Skin epidermis (tissue), 12 donors: Measurements from ENCODE around the gene NOS2.
"Not testable (repeated sequence)": the region's sequence is repeated elsewhere in the genome, so short reads cannot be mapped to it uniquely, and the experiment has no call there.

ENCODE experiments used
- H3K27ac ChIP-seq, 21 experiments: fragments of 200-600 bp; sonication (generic) in 11 of 21; one replicate each; pipeline ENCODE4 v1.5.0; 2020; ENCODE audit warnings: mild to moderate bottlenecking in 3 of 21, inconsistent platforms in 2 of 21, moderate library complexity in 2 of 21
- H3K4me3 ChIP-seq, 7 experiments: fragments of 200-600 bp; sonication (generic) in 2 of 7; one replicate each; pipeline ENCODE4 v1.5.0; 2020; ENCODE audit warnings: inconsistent platforms in 2 of 7, mild to moderate bottlenecking in 2 of 7, moderate library complexity in 1 of 7

Gene NOS2

GRCh38 chr17:27793168-27793905 lies 7.0 kb downstream of the NOS2 start:
- Histone ChIP-seq H3K4me3 (peak overlapping the region in 5 of 7 experiments; percentile 3 to 24 (median 12)), H3K27ac (no peak overlapping the region)

- no peak overlapping the region for H3K27ac ChIP-seq
- H3K4me3 ChIP-seq: no peak overlapping the region
These were observed 8.2 kb downstream of the NOS2 start for GRCh38 chr17:27792095-27792494.

DNA sequence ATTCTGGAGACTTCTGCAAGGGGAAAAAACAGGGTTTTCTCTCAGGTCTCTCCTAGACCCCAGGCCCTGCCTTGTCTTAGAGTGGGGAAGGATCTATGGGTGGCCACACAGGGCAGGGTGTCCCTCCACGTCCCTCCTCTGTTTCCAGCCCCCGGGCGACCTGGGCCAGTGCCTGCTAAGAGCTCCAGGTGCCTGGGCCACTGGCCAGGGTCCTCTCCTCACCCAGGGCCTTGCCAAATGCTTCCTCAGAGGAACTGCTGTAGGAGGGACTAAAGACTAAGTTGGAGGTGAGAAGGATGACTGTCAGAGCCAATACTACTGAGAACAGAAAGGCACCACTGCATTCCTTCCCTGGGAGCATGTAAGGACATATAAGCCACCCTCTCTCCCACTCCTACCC lies 11.4 kb downstream of the NOS2 start:
- H3K27ac ChIP-seq: no peak overlapping the region
- no peak overlapping the region for H3K4me3 ChIP-seq

GRCh38 chr17:27783440-27784350 lies 16.6 kb downstream of the NOS2 start:
- H3K27ac ChIP-seq: no peak overlapping the region
- H3K4me3 ChIP-seq: no peak overlapping the region

DNA sequence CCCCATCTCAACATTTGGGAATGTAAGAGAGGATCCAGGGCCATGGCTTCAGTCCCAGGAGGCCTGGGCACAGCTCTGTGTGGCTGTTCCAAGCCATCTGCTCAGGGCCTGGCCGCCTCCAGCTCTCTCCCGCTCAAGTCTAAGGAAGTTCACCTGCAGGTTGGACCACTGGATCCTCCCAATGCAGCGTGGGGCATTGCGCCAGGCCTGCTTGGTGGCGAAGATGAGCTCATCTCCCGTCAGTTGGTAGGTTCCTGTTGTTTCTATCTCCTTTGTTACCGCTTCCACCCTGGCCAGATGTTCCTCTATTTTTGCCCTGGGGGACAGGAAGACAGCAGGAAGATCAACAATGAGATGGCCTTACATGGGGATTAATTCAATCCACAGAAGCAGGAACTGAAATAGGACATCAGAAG lies 17.5 kb downstream of the NOS2 start:
- no peak overlapping the region for H3K27ac ChIP-seq
- H3K4me3 ChIP-seq: no peak overlapping the region

GRCh38 chr17:27780828-27781404 lies 19.4 kb downstream of the NOS2 start:
- Histone ChIP-seq H3K27ac (no peak overlapping the region), H3K4me3 (no peak overlapping the region)

GRCh38 chr17:27780092-27780827 lies 20.1 kb downstream of the NOS2 start:
- no peak overlapping the region for H3K27ac ChIP-seq
- H3K4me3 ChIP-seq: no peak overlapping the region

DNA sequence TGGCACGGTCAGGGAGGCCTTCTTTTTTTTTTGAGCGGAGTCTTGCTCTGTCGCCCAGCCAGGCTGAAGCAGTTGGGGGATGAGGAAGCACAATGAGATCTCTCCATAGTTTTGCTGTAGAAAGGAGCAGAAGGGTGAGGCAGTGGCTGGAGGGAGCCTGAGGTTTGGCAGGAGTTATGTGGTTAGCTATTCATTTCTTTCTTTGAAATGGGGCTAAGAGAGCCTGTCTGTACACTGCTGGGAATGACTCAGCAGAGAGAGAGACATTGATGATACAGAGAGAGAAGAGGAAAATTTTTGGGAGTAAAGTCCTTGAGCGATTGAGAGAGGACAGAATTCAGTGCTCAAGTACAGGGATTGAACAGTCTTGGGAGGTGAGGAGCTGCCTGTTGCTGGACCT lies 22.1 kb downstream of the NOS2 start:
- Histone ChIP-seq H3K27ac (peak overlapping the region in 1 of 21 experiments; percentile 38), H3K4me3 (no peak overlapping the region)

- Histone ChIP-seq H3K27ac (no peak overlapping the region), H3K4me3 (no peak overlapping the region)
These were observed 23.3 kb downstream of the NOS2 start for GRCh38 chr17:27776882-27777624.

DNA sequence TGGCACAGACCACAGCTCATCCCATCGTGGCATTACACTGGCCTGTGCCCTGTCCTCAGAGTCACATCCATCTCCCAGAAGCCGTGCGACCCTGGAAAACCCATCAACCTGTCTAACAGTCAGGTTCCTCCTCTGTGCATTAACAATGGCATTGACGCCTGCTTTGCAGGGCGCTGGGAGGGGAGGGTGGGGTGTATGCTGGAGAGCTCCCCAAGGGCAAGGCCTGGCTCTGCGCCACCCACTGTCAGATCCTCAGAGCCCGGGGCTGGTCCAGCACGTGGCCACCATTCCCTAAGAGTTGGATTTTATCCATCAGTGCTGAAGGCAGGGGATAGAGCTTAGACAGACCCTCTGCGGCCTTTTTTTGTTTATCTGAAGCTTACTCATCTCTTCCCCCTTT lies 28.7 kb downstream of the NOS2 start:
- no peak overlapping the region for H3K27ac ChIP-seq
- H3K4me3 ChIP-seq: no peak overlapping the region

DNA sequence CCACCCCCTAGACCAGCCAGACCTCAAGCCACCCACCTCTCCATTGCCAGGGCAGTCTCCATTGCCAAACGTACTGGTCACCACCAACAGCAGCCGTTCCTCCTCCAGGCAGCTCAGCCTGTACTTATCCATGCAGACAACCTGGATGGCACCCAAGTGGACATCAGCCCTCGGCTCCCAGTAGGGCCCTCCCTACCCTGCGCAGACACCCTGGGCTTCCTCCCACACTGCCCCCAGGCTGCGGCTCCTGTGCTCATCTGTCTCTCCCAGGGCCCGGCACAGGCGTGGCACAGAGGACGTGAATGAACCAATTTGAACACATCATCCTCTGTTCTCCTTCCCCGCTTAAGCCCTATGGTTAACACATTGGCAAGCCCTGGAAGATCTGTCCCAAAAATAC lies 29.5 kb downstream of the NOS2 start:
- Histone ChIP-seq H3K4me3 (no peak overlapping the region), H3K27ac (no peak overlapping the region)

DNA sequence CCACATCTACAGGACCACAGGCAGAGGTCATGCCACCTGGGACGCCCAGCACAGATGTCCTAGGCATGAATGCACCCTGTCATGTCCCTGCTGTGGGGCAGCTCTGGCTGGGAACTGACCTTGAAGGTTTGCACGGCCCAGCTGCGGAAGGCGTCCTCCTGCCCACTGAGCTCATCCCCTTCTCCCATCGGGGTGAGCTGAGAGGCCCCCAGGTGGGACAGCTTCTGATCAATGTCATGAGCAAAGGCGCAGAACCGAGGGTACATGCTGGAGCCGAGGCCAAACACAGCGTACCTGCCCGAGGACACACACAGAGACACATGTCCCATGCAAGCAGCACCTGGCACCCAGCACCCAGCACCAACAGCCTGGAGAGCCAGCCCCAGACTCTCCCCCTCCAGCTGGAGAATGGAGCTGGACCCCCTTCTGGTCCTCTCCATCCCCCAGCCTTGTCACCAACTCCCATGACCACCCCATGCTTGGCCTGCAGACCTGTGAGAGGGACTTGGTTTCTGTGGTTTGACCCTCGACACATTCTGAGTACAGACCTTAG lies 31.4 kb downstream of the NOS2 start:
- no peak overlapping the region for H3K27ac ChIP-seq
- H3K4me3 ChIP-seq: no peak overlapping the region

DNA sequence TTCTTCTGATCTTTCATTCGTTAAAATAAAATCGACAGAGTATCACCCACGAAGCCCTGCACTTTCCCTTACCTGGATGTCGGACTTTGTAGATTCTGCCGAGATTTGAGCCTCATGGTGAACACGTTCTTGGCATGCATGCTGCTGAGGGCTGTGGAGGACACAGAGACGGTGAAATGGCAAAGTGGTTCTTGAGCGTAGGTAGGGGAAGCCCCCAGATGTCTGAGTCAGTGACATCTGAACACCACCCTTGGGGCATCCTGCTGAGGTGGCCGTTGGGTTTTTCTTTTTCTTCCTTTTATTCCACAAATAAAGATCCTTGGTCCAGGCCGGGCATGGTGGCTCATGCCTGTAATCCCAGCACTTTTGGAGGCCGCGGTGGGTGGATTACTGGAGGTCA lies 33.9 kb downstream of the NOS2 start:
- Histone ChIP-seq H3K27ac (no peak overlapping the region), H3K4me3 (no peak overlapping the region)

DNA sequence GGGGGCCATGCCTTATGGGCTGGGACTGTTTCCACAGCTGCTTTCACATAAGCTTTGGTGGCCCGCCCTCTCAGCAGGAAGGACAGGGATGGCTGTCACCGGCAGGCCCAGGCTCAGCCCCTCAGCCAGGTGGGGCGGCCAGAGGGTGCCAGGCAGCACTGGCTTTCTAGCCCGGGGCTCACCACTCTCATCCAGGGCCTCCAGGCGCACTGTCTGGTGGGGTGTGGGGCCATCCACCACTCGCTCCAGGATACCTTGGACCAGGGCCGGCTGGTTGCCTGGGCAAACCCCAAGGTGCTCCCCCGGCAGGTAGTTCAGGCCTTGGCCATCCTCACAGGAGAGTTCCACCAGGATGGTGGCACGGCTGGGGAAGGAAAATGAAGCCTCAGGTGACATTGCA lies 35.0 kb downstream of the NOS2 start:
- H3K27ac ChIP-seq: no peak overlapping the region
- H3K4me3 ChIP-seq: no peak overlapping the region

DNA sequence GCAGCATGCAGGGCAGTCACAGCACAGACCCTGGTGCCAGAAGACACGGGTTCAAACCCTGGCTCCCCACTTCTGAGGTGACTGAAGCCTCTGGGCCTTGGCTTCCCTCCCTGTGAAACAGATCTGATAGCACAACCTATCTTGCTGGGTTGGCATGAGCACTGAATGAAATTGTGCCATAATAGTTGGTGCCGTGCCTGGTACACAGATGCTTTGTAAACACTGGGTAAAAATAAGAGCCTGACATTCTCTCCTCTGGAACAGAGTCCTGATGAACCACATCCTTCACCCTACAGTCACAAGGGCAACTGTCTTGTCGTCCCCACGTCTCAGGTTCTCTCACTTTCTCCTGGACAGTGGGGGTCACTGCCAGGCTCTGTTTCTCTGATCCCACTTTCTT lies 35.7 kb downstream of the NOS2 start:
- Histone ChIP-seq H3K27ac (no peak overlapping the region), H3K4me3 (no peak overlapping the region)

DNA sequence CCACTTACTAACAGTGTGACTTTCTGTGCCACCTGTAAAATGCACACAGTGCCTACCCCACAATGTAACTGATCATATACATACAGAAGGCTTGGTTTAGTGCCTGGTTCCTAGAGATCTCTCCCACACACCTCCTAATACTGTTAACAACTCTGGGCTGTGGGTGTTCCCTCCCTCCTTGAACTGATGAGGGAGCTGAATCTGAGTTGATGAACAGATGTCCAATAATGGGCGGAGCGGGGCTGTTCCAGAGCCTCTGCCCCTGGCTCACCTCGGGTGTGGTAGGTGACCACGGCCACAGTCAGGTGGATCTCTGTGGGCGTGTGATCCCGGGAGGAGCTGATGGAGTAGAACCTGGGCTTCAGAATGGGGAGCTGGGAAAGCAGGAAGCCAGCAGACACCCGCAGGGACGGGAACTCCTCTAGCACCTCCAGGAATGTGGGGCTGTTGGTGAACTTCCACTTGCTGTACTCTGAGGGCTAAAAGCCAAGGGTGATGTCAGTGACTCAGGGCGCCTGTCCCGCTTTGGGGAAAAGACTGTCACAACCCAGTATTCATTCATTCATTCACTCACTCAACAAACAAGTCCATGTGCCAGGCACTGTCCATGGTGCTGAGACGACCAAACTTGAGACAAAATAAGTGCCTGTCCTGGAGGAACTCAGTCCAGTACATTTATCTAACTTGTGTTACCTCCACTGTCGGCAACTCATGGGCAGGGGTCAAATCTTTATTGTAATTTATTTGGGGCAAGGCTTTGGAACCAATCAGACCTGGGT lies 37.6 kb downstream of the NOS2 start:
- no peak overlapping the region for H3K4me3 ChIP-seq
- H3K27ac ChIP-seq: no peak overlapping the region

GRCh38 chr17:27760931-27761330 lies 39.4 kb downstream of the NOS2 start:
- H3K27ac ChIP-seq, H3K4me3 ChIP-seq: not testable (repeated sequence)
